Adrenal gland (tissue), 12 donors: ENCODE measurements around the gene CTAGE1. TPM values are rescaled to one million over a fixed set of nuclear protein-coding genes. Genes with fewer than 3 reads are reported as not detected.

Source experiments
- DNase-seq, 7 donors: peaks; one replicate each; pipeline ENCODE4 v3.0.0-alpha.2; 2019 to 2020
- H3K27ac ChIP-seq, 5 donors: fragments of 200-600 bp; sonication (generic) in 4 of 5; 1 replicate in 3 of 5; 2 replicates in 2 of 5; pipeline versions ENCODE4 v1.5.1 to v1.8.0; 2016 to 2020; ENCODE audit warnings: mild to moderate bottlenecking in 1 of 5
- H3K27me3 ChIP-seq: fragments of 200-600 bp; 2 replicates; pipeline ENCODE4 v1.8.0; 2021
- H3K36me3 ChIP-seq, 2 donors: fragments of 200-600 bp; replicated peaks in 1 of 2; 1 replicate in 1 of 2; 2 replicates in 1 of 2; pipeline versions ENCODE4 v1.5.1 to v1.8.0; 2018 to 2022
- H3K4me1 ChIP-seq, 2 donors: fragments of 200-600 bp; replicated peaks in 1 of 2; 1 replicate in 1 of 2; 2 replicates in 1 of 2; pipeline versions ENCODE4 v1.5.1 to v1.8.0; 2018 to 2021
- H3K4me3 ChIP-seq, 4 donors: fragments of 200-600 bp; sonication (generic) in 3 of 4; one replicate each; pipeline ENCODE4 v1.5.1; 2016 to 2018
- H3K9me3 ChIP-seq, 3 donors: fragments of 200-600 bp; sonication (generic) in 1 of 3; replicated peaks in 1 of 3; 1 replicate in 2 of 3; 2 replicates in 1 of 3; pipeline versions ENCODE4 v1.5.1 to v1.8.0; 2016 to 2021
- CTCF ChIP-seq, 6 experiments: fragments of 450-650 bp in 4 of 6; fragments of 200-600 bp in 2 of 6; sonication (generic) in 1 of 6; IDR thresholded peaks; 1 replicate in 5 of 6; 2 replicates in 1 of 6; pipeline versions ENCODE4 v1.5.1 to v1.8.0; 2016 to 2021; ENCODE audit warnings: antibody characterized with exemption in 6 of 6, mild to moderate bottlenecking in 2 of 6, moderate library complexity in 1 of 6
- POLR2A ChIP-seq, 2 donors: fragments of 450-650 bp; IDR thresholded peaks; one replicate each; pipeline ENCODE4 v1.6.1; 2017; ENCODE audit warnings: antibody characterized with exemption in 2 of 2, mild to moderate bottlenecking in 2 of 2, moderate library complexity in 1 of 2
- WGBS, 4 donors: extraction: QIAGEN DNeasy Blood & Tissue Kit in 2 of 4; methylation state at CpG; one replicate each; pipeline versions ENCODE4 v1.1.5 to v1.1.7; 2013 to 2017; 5-methylcytosine and 5-hydroxymethylcytosine counted together
- intact Hi-C, 2 donors: fragments of 100-400 bp; cut with DNase I; formaldehyde crosslinking; loops; one replicate each; pipeline versions ENCODE4 v1.14.1 to v1.15.0; 2022 to 2023
- polyA plus RNA-seq, 3 donors: library from polyadenylated mRNA; stranded (reverse); fragments of 200-250 nt in 2 of 3; fragments of 350-450 nt in 1 of 3; fragmentation: Illumina TruSeq in 1 of 3; extraction: RNeasy Lipid Tissue Mini Kit (QIAGEN cat#74804) in 1 of 3; gene quantifications; one replicate each; pipeline ENCODE4 v1.2.3, GENCODE V29; 2013 to 2014
- total RNA-seq, 9 donors: library from RNA; depleted of rRNA in 4 of 9; stranded (reverse); fragments of >200 nt in 4 of 9; fragments of 120-200 nt in 1 of 9; fragmentation: NEBNext Ultra II Directional in 1 of 9; extraction: Animal tissue kit (Norgen Biotek cat#: 25700) in 1 of 9; gene quantifications; one replicate each; pipeline versions ENCODE4 v1.1.0 to v1.2.4, GENCODE V29; 2013 to 2023
- donor health status: healthy with polysubstance abuse.
- donor health status: Bipolar disorder and iron deficiency.
- donor health status: DM: yes; HTN: yes; CAD: no.
- donor health status: DM: no; HTN: no; CAD: no.
- donor health status: DM: no; HTN: no; CAD: no.
- donor health status: DM: yes; HTN: yes; CAD: no.

CTAGE1 gene
- total and polyA plus RNA-seq, 12 donors = under 0.01 to 0.14 (median 0.04) TPM; not detected in 9

DNA sequence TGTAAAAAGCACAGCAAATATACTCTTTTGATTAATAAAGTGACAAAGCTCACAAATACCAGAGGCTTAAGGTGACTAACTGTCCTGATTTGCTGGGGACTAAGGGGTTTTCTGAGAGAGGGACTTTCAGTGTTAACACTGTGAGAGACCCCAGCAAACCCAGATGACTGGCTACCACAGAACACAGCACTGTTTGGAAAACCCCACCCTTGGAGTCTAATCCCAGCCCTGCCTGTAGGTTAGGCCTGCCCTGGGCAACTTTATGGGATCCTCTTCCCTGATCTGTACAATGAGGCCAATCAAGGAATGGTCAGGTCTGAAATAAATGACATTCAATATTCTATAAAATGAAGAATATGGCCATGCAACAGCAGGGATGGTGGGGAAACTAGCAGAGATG, 30.5 kb upstream of the CTAGE1 start:
- intact Hi-C loops = no loop called here
- no peak overlapping the region for H3K27ac ChIP-seq

GRCh38 chr18:22447792-22448191, 30.1 kb upstream of the CTAGE1 start:
- no peak for DNase-seq
- no peaks in the 10 kb centered on the region for H3K27me3 ChIP-seq
- intact Hi-C loops = no loop called here
- WGBS, 4 donors = 79 to 94% (median 92%) methylated on average over 4 of the region's 4 CpGs
- H3K27ac ChIP-seq = no peak overlapping the region
- H3K36me3 ChIP-seq = no peaks in the 10 kb centered on the region
- H3K4me1 ChIP-seq = peaks cover 0 to 5% of the 10 kb centered on the region in 2 donors
- TF ChIP-seq CTCF (IDR thresholded peaks at IDR 0.05) (no peak), POLR2A (IDR thresholded peaks at IDR 0.05) (no peak)
- no peaks in the 10 kb centered on the region for H3K9me3 ChIP-seq
- no peak overlapping the region for H3K4me3 ChIP-seq

More for the DNA sequence above, 30.5 kb upstream of the CTAGE1 start:
- DNase-seq = no peak
- TF ChIP-seq POLR2A (IDR thresholded peaks at IDR 0.05) (no peak), CTCF (IDR thresholded peaks at IDR 0.05) (no peak)
- Histone ChIP-seq H3K9me3 (no peaks in the 10 kb centered on the region), H3K27me3 (no peaks in the 10 kb centered on the region), H3K4me3 (no peak overlapping the region), H3K4me1 (peaks cover 0 to 5% of the 10 kb centered on the region in 2 donors), H3K36me3 (no peaks in the 10 kb centered on the region)

GRCh38 chr18:22446911-22447310, 29.2 kb upstream of the CTAGE1 start:
- Histone ChIP-seq H3K4me1 (peaks cover 0 to 5% of the 10 kb centered on the region in 2 donors), H3K27ac (no peak overlapping the region), H3K9me3 (no peaks in the 10 kb centered on the region), H3K4me3 (no peak overlapping the region), H3K27me3 (no peaks in the 10 kb centered on the region), H3K36me3 (no peaks in the 10 kb centered on the region)
- TF ChIP-seq POLR2A (IDR thresholded peaks at IDR 0.05) (no peak), CTCF (IDR thresholded peaks at IDR 0.05) (no peak)
- intact Hi-C loops = no loop called here
- WGBS, 4 donors = 59 to 66% (median 64%) methylated on average over 4 of the region's 4 CpGs
- DNase-seq = peak in 3 of 7 donors; percentile 47 to 63 (median 57)

DNA sequence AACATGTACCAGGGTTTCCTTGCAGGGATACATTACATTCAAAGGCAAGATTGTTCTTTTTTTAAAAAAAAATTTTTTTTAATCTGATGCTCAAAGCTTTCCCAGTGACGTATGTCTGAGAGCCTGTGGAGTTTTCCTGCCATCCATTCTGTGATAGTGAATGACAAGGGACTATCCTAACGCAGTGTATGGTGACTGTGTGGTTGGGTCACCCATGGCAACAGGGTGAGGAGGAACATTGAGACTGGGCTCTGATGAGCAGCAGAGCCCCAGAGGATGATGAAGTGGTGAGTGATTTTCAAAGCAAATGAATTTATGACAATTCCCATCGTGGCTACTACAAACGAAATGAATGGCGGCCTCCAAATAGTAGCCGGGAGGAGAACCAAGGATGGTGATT, 28.6 kb upstream of the CTAGE1 start:
- H3K4me3 ChIP-seq = no peak overlapping the region
- H3K27me3 ChIP-seq = no peaks in the 10 kb centered on the region
- WGBS, 4 donors = 86 to 91% (median 89%) methylated on average over 6 of the region's 6 CpGs
- TF ChIP-seq POLR2A (IDR thresholded peaks at IDR 0.05) (no peak), CTCF (IDR thresholded peaks at IDR 0.05) (no peak)
- no peaks in the 10 kb centered on the region for H3K36me3 ChIP-seq
- intact Hi-C loops = no loop called here
- no peak overlapping the region for H3K27ac ChIP-seq
- DNase-seq = no peak
- peaks cover 0 to 5% of the 10 kb centered on the region in 2 donors for H3K4me1 ChIP-seq
- H3K9me3 ChIP-seq = no peaks in the 10 kb centered on the region
